ENCODE results near the gene C12orf57.

The C12orf57 gene

DNA sequence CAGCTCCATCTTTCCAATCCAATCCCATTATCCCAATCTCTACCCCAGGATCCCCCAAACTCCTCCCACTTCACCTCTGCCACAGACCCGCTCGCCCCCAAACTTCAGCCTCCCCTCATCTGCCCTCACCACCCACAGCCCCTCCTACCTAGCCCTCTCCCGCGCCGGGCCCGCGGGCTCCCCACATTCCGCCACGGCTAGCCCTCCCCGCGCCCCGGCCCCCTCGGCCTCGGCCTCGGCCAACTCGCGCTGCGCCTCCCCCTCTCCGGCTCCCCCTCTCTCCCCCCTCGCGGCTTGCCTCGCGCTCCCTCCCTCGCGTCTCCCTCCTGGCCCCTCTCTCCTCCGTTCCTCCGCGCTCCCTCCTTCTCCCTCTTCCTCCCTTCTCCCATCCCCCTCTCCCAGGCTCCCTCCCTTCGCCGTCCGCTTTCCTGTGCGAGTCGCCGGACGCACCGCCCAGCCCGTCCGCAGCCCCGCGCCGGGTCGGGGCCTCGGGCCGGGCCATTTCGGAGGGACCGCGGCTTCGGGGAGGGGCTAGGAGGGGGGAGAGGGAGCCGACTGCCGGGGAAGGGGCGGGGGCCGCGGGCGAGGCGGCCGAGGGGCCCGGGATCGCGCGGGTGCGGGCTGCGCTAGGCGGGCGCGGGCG, 16.3 kb upstream of the C12orf57 start, which contains the start of gene ATN1:
ATN1 (plus strand) TSS at position 581 of the 643 bp plus-strand sequence. CDS start 6,043 bp downstream, outside the sequence.
- H3K27ac ChIP-seq: peak within 1 kb of the TSS; percentile 50
- H3K4me3 ChIP-seq (IDR thresholded peaks at IDR 0.05; ENCODE audit: insufficient read depth, low read depth, low read length): no peak within 1 kb of the TSS
- TF ChIP-seq, protein P1, sequence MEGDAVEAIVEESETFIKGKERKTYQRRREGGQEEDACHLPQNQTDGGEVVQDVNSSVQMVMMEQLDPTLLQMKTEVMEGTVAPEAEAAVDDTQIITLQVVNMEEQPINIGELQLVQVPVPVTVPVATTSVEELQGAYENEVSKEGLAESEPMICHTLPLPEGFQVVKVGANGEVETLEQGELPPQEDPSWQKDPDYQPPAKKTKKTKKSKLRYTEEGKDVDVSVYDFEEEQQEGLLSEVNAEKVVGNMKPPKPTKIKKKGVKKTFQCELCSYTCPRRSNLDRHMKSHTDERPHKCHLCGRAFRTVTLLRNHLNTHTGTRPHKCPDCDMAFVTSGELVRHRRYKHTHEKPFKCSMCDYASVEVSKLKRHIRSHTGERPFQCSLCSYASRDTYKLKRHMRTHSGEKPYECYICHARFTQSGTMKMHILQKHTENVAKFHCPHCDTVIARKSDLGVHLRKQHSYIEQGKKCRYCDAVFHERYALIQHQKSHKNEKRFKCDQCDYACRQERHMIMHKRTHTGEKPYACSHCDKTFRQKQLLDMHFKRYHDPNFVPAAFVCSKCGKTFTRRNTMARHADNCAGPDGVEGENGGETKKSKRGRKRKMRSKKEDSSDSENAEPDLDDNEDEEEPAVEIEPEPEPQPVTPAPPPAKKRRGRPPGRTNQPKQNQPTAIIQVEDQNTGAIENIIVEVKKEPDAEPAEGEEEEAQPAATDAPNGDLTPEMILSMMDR (conservative IDR thresholded peaks at IDR 0.05; ENCODE audit: low read depth, low read length): no peak
- no peaks in the 10 kb centered on the region for H3K27me3 ChIP-seq (ENCODE audit: insufficient read depth, low read depth)
- H3K79me2 ChIP-seq (ENCODE audit: insufficient read depth, low read depth): peaks cover 20% of the 10 kb centered on the region; the same call in 1 of the 2 replicates
- H4K20me1 ChIP-seq (ENCODE audit: insufficient read depth): no peaks in the 10 kb centered on the region
- H3K9ac ChIP-seq: peak within 1 kb of the TSS; percentile 86
- peak within 1 kb of the TSS; percentile 89 for H3K4me2 ChIP-seq
- H2AFZ ChIP-seq (ENCODE audit: low read depth): peak within 1 kb of the TSS; percentile 82
- H3K4me1 ChIP-seq (ENCODE audit: low read depth, poor library complexity, severe bottlenecking): peaks cover 36% of the 10 kb centered on the region
- no peaks in the 10 kb centered on the region for H3K36me3 ChIP-seq (ENCODE audit: insufficient read depth)

DNA sequence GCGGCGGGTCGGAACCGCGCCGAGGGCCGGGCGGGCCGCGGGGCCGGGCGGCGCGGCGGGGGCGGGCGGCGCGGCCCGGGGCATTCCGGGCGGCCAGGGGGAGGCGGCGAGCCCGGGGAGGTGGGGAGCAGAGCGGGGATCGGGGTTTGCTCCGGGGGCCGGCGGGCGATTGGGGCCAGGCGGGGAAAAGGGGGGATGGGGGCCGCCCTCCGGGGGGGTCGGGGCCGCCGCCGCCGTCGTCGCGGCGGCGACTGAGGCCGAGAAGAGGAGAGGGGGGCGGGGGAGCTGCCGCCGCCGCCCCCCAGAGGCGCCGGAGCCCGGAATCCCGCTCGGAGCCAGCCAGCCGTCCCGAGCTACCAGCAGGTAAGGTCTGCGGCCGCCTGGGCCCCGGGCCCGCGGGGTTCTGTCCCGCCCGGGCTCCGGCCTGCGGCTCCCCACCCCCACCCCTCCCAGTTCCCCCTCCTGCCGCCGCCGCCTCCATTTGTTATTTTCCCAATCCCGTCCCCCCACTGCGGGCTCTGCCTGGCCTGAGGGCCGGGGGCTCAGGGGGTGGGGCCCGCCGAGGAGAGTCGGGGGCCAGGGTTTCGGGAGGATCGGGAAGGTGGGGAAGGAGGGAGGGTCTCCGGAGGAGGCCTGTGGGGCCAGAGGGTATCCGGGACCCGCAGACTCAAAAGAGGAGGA, 15.7 kb upstream of the C12orf57 start:
- Histone ChIP-seq H3K79me2 (ENCODE audit: insufficient read depth, low read depth) (peaks cover 20% of the 10 kb centered on the region; the same call in 1 of the 2 replicates), H3K27ac (no peak overlapping the region), H4K20me1 (ENCODE audit: insufficient read depth) (no peaks in the 10 kb centered on the region), H3K36me3 (ENCODE audit: insufficient read depth) (no peaks in the 10 kb centered on the region), H2AFZ (ENCODE audit: low read depth) (no peak overlapping the region), H3K27me3 (ENCODE audit: insufficient read depth, low read depth) (no peaks in the 10 kb centered on the region), H3K4me3 (IDR thresholded peaks at IDR 0.05; ENCODE audit: insufficient read depth, low read depth, low read length) (no peak overlapping the region), H3K9ac (peak overlapping the region; percentile 86), H3K4me1 (ENCODE audit: low read depth, poor library complexity, severe bottlenecking) (peaks cover 35% of the 10 kb centered on the region), H3K4me2 (peak overlapping the region; percentile 78)
- TF ChIP-seq, protein P1 (conservative IDR thresholded peaks at IDR 0.05; ENCODE audit: low read depth, low read length): no peak

DNA sequence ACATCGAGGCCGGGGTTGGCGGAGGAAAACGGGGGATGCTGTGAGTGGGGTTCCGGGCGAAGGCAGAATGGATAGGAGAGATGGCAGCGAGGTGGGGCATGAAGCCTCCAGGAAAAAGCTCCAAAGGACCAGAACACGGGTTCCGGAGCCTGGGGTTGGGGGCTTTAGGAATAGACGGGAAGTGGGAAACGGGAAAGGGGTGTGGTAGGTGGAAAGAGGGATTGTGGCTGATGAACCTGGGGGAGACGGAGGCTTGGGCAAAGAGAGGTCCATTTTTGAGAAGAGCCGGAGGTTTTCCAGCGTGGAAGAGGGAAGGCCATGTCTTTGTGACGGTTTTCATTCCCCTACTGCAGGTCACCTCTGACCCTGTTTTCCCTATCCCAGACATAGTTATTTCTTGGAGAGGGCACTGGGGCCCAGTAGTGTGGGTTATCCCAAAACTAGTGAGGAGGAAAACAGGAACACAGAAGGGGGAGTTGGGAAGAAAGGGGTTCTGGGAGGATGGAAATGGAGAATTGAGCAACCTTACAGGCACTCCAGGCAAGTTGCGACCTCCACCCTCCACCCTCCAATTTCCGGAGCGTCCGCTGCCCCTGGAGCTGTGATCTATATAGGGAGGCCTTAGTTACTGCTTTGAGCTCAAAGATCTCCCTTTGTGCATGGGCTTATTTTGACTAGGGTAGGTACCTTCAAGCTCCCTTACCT, 15.0 kb upstream of the C12orf57 start:
- TF ChIP-seq, protein P1 (conservative IDR thresholded peaks at IDR 0.05; ENCODE audit: low read depth, low read length): no peak
- Histone ChIP-seq H3K4me3 (IDR thresholded peaks at IDR 0.05; ENCODE audit: insufficient read depth, low read depth, low read length) (no peak overlapping the region), H3K27me3 (ENCODE audit: insufficient read depth, low read depth) (no peaks in the 10 kb centered on the region), H3K79me2 (ENCODE audit: insufficient read depth, low read depth) (peaks cover 20% of the 10 kb centered on the region; the same call in 1 of the 2 replicates), H3K4me2 (peak overlapping the region; percentile 78), H2AFZ (ENCODE audit: low read depth) (no peak overlapping the region), H3K27ac (no peak overlapping the region), H3K36me3 (ENCODE audit: insufficient read depth) (no peaks in the 10 kb centered on the region), H4K20me1 (ENCODE audit: insufficient read depth) (no peaks in the 10 kb centered on the region), H3K4me1 (ENCODE audit: low read depth, poor library complexity, severe bottlenecking) (peaks cover 35% of the 10 kb centered on the region), H3K9ac (peak overlapping the region; percentile 56)

DNA sequence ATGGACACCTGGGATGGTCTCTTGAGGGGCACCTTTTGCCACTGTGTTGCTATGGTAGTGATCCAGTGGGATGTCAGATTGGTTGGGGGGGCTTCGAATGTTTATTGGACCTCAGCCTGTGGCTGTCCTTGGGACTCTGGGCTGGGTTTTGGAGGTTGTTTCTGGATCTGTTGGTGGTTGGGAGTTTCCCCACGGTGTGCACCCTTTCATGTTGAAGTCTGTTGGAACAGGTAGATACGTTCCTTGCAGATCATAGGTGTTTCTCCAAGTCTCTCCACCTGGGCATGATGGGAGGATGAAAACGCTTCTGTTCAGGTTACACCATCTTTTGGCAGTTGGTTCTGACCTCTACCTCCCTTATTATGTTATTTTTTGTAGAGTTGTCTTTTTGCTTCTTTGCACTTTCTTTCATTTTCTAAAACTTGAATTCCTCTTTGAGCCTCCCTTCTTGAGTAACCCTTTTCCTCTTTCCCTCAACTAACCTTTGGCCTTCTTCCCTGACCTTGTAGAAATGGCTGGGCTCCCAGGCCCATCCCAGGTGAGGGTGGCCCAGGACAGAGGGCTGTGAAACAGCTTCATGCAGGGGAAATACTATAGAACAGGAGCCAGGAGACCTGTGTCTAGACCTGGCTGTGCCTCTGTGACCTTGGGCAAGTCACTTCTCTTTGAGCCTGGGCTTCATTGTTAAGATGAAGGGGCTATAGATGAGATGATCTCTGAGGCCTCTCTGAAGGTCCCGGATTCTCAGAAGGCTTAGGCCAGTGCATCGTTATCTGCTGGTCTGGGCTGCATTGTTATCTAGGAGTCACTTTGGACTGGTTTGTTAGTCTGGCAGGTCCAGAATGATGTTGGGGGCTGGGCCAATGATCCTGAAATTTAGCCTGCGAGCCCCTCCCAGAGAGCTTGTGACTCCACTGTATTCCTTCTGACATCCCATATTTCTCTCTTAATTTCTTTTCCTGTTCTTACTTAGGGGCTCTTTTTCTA, 14.1 kb upstream of the C12orf57 start:
- Histone ChIP-seq H3K27me3 (ENCODE audit: insufficient read depth, low read depth) (no peaks in the 10 kb centered on the region), H3K4me3 (IDR thresholded peaks at IDR 0.05; ENCODE audit: insufficient read depth, low read depth, low read length) (no peak overlapping the region), H4K20me1 (ENCODE audit: insufficient read depth) (no peaks in the 10 kb centered on the region), H3K9ac (no peak overlapping the region), H3K4me1 (ENCODE audit: low read depth, poor library complexity, severe bottlenecking) (peaks cover 31% of the 10 kb centered on the region), H3K36me3 (ENCODE audit: insufficient read depth) (no peaks in the 10 kb centered on the region), H3K79me2 (ENCODE audit: insufficient read depth, low read depth) (peaks cover 20% of the 10 kb centered on the region; the same call in 1 of the 2 replicates), H2AFZ (ENCODE audit: low read depth) (no peak overlapping the region), H3K4me2 (peak overlapping the region; percentile 78), H3K27ac (no peak overlapping the region)
- TF ChIP-seq, protein P1 (conservative IDR thresholded peaks at IDR 0.05; ENCODE audit: low read depth, low read length): no peak
